HFF-Myc (cell line): ENCODE measurements around the gene ZFC3H1.

Experiments
- DNase-seq: peaks from one replicate; pipeline ENCODE4 v3.0.0-alpha.2; 2011; ENCODE audit warnings: low read depth; ENCODE audit errors: extremely low read depth
- H3K4me3 ChIP-seq: replicated peaks from 2 replicates; pipeline ENCODE4 v1.5.1; 2011; ENCODE audit warnings: low read depth, mild to moderate bottlenecking, control low read depth, low read length
- CTCF ChIP-seq: IDR thresholded peaks from 2 replicates; pipeline ENCODE4 v1.5.1; 2012; ENCODE audit warnings: mild to moderate bottlenecking, low read depth, low read length, control low read depth; ENCODE audit errors: missing control alignments

The ZFC3H1 gene

GRCh38 chr12:71661977-71662530 lies 1.6 kb downstream of the ZFC3H1 start:
- no peak for DNase-seq
- peak overlapping the region; percentile 84 for H3K4me3 ChIP-seq
- TF ChIP-seq CTCF = no peak

DNA sequence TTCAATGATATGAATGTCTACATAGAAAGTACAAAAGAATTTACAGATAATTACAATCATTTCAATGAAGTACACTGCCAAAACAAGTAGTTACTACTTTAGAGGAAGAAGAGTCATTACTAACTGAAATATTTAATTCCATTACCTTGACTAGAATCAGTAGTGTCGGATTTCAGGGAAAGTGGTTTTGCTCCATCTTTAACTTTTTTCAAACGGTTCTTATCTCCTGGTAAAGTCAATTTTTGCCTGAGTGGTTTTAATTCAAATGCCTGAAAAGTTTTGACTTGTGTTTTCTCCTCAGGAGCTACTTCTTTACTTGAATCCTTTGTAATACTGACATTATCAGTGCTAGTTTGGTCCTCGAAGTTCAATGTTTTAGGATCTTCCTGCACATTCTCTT lies 6.9 kb downstream of the ZFC3H1 start:
- DNase-seq = no peak
- no peak for TF ChIP-seq CTCF
- H3K4me3 ChIP-seq = no peak overlapping the region

DNA sequence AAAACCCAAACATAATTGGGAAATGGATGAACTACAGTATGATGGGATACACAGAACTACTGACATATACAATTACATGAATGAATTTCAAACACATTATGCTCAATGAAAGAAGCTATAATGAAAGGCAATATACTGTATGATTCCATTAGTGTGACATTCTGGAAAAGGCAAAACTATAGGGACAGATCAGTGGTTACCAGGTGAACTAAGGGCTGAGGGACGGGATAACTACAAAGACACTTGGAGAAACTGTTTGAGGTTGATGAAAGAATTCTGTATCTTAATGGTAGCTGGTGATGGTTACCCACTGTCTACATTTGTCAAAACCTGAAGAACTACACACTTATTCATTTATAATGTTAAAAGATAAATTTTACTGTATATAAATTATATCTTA lies 7.7 kb downstream of the ZFC3H1 start:
- no peak for DNase-seq
- H3K4me3 ChIP-seq = no peak overlapping the region
- TF ChIP-seq CTCF = no peak

GRCh38 chr12:71655495-71655894 lies 8.2 kb downstream of the ZFC3H1 start:
- no peak for DNase-seq
- no peak overlapping the region for H3K4me3 ChIP-seq
- TF ChIP-seq CTCF = no peak

DNA sequence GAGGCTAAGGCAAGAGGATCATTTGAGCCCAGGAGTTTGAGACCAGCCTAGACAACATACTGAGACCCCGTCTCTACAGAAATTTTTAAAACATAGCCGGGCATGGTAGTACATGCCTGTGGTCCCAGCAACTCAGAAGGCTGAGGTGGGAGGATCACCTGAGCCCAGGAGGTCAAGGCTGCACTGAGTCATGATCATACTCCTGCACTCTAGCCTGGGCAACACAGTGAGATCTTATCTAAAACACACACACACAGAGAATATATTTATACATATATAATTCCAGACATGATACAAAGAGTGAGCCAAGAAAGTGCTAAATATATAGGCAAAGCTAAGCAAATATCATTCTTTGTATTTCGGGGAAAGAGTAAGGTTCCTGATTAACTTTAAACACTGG lies 9.4 kb downstream of the ZFC3H1 start:
- TF ChIP-seq CTCF = no peak
- no peak overlapping the region for H3K4me3 ChIP-seq
- no peak for DNase-seq

DNA sequence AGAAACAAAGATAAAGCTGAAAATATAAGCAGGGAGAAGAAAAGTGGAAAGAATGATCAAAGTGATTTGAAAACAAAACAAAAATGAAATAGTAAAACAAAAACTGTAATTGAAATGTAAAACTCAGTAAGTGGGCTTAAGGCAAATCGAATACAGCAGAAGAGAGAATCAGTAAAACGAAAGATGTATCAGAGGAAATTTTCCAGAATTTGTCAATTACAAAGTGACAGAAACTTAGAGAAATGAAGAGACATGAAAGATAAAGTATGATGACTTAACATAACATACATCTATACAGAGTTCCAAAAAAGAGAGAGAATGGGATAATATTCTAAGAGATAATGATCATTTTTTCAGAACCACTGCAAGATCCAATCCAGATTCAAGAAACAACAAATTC lies 10.5 kb downstream of the ZFC3H1 start:
- no peak overlapping the region for H3K4me3 ChIP-seq
- DNase-seq = no peak
- TF ChIP-seq CTCF = no peak

DNA sequence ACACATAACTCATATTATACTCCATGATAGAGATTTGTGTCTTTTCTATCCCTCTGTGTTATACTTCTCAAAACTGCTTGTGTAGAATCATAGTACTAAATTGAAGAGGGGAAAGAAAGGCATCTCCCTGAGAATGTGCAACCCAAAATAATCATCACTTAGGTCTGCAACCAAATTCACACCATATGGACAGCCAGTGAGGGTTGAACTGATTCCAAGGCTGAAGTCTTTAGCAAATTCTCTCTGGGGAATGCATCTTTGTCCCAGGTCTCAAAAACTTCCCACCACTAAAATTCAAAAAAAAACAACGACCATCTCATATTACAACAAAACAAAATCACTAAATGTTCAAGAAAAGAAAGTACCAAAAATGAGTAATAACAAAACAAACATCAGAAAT lies 11.0 kb downstream of the ZFC3H1 start:
- TF ChIP-seq CTCF = no peak
- no peak overlapping the region for H3K4me3 ChIP-seq
- DNase-seq = no peak
